Astrocyte of the cerebellum (primary cell): ENCODE results near the gene FKBP14.

ENCODE experiments used
- DNase-seq: peaks from one replicate; pipeline ENCODE4 v3.0.0-alpha.2; 2011; ENCODE audit warnings: low read depth
- H3K4me3 ChIP-seq: 2 replicates; pipeline ENCODE4 v1.5.1; 2011; ENCODE audit warnings: mild to moderate bottlenecking, low read depth, low read length, moderate library complexity
- in situ Hi-C: cut with HindIII; loops from 2 replicates; pipeline ENCODE4 v1.10.0; 2017; ENCODE audit warnings: low sequenced_read_pairs
- TF ChIP-seq, protein P1 (sequence below): IDR thresholded peaks from 2 replicates; pipeline ENCODE4 v1.5.1; 2012; ENCODE audit warnings: low read length, low read depth, moderate library complexity, mild to moderate bottlenecking; ENCODE audit errors: missing control alignments

The FKBP14 gene

DNA sequence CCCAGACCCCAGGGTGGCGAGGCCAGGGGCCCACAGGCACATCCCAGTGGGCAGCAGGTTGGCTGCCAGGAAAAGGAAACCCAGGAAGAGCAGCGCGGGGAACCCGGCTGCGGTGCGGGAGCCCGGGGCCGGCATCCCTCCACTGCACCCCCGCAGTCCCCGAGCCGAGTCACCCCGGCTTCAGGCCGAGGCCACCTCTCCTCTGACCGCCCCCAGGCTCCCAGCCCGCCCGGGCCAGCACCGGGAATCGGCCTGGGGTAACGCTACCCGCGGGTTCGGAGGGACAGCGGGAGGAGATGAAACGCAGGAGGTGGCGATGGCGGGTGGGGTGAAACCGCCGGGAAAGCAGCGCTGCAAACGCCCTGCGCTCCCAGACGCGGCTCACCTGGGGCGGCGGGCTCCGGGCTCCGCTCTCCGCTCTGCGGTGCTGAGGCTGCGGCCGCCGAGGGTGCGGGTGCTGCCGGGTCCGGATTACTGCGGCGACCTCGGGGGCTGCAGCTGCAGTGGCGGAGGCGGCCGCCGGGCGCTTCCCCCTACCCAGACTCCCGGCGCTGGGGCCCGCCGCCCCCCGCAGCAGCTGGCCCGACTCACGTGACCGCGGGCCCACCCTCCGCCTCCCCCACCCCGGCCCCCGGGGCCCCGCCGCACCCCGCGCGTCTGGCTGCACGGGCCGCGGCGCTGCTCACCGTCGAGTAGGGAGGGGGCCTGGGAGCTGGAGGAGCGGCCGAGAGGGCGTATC, 37.1 kb downstream of the FKBP14 start, which contains the start of gene SCRN1:
Gene SCRN1, minus strand, starts transcription at position 545 of the 739 bp plus-strand sequence. CDS start 20,734 bp downstream, outside the sequence.
- H3K4me3 ChIP-seq: peak within 1 kb of the TSS; percentile 77
- TF ChIP-seq, protein P1, sequence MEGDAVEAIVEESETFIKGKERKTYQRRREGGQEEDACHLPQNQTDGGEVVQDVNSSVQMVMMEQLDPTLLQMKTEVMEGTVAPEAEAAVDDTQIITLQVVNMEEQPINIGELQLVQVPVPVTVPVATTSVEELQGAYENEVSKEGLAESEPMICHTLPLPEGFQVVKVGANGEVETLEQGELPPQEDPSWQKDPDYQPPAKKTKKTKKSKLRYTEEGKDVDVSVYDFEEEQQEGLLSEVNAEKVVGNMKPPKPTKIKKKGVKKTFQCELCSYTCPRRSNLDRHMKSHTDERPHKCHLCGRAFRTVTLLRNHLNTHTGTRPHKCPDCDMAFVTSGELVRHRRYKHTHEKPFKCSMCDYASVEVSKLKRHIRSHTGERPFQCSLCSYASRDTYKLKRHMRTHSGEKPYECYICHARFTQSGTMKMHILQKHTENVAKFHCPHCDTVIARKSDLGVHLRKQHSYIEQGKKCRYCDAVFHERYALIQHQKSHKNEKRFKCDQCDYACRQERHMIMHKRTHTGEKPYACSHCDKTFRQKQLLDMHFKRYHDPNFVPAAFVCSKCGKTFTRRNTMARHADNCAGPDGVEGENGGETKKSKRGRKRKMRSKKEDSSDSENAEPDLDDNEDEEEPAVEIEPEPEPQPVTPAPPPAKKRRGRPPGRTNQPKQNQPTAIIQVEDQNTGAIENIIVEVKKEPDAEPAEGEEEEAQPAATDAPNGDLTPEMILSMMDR: no peak
- DNase-seq: no peak
- in situ Hi-C loops: no loop called here

DNA sequence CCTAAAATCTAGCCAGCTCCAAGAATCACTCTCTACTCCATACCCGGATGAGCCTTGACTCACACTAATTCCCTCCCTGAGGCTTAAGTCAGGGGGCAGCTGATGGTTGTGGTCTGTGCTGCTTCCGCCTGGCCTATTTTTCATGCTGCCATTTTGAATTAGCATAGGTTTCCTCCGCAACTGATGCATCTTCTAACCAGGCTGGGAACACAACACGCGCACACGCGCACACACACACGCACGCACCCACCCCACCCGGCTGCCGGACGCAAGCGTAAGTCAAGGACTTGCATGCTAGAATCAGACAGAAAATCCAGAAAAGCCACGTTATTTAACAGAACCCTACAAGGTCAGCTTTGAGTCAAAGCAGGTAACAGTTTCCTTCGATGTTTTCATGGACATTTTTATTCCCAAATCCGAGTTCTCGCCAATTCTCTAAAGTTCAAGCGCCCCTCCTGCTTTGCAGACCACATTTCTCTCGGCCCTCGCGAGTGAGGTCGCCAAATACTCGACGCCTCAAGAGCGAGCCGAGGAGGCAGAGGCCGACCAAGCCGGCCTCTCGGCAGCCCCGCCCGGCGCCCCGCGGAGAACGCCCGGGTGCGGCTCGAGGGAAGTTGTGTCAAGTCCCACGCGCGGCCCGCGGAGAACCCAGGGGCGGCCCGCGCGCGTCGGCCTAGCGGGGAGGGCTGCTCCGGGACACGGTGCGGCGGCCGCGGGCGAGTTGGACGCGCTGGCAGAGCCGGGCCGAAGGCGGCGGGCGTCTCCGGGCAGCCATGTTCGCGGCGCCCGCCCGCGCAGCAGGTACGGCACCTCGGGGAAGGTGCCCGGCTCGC, 37.9 kb downstream of the FKBP14 start:
- in situ Hi-C loops: no loop called here
- H3K4me3 ChIP-seq: peak overlapping the region; percentile 77
- TF ChIP-seq, protein P1: no peak
- DNase-seq: peak; percentile 38

DNA sequence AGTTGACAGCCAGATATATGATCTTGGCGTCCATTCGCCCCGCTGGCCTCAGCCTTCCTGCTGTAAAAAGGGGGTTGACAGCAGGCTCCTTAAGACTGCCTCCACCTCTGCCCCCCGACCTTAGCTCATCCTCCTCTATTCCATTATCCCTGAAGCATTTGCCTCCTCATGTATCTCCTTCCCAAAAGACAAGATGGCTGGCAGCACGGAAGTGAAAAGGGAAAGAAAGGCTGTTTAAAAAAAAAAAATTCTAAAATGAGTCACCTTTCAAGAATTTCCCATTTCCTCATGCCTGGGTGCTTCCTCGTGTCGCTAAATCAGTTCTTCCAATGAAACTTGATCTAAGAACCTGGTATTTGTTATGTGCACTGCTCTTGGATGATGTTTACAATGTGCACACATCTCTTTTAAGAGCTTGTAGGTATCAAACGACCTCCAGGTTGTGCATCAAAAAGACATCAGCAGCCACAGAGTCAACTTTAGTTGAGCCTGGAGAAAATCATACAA, 38.6 kb downstream of the FKBP14 start:
- DNase-seq: peak; percentile 74
- TF ChIP-seq, protein P1: no peak
- in situ Hi-C loops: no loop called here
- peak overlapping the region; percentile 77 for H3K4me3 ChIP-seq

DNA sequence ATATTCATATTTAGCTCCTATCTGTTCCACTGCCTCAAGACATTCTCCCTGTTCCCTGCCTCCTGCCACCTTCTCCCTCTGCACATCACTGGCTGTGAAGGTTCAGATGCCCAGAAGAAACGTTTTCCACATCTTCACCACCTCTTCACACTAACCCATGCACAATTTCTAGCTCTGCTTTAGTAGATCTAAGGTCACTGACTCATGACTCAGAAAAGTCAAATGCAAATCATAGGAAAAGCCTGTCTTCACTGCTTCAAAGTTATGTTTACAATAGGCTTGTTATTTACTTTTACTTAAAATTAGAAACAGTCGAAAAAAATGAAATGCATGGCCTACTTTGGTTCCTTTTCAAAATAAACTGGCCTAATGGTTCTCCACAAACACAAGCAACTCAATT, 39.4 kb downstream of the FKBP14 start:
- DNase-seq: no peak
- TF ChIP-seq, protein P1: no peak
- H3K4me3 ChIP-seq: no peak overlapping the region
- in situ Hi-C loops: no loop called here

DNA sequence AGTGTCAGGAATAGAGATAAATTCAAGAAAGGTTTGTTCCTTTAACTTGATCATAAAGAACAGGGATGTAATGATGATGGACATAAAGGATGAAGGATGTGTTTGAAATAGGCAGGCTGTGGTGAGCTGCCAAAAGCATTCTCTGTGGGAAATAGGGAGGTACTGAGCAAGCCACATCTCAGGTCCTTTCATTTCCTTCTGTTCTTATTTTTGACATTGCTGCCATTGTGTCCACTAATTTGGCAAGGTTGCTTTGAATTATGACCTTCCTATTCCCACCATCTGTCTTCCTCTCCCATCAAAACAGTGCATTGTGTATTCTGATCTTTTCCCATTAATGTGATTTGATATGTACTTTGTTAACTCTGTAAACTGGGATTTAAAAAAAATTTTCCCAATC, 46.4 kb downstream of the FKBP14 start:
- no peak for DNase-seq
- in situ Hi-C loops: no loop called here
- no peak overlapping the region for H3K4me3 ChIP-seq
- TF ChIP-seq, protein P1: no peak

DNA sequence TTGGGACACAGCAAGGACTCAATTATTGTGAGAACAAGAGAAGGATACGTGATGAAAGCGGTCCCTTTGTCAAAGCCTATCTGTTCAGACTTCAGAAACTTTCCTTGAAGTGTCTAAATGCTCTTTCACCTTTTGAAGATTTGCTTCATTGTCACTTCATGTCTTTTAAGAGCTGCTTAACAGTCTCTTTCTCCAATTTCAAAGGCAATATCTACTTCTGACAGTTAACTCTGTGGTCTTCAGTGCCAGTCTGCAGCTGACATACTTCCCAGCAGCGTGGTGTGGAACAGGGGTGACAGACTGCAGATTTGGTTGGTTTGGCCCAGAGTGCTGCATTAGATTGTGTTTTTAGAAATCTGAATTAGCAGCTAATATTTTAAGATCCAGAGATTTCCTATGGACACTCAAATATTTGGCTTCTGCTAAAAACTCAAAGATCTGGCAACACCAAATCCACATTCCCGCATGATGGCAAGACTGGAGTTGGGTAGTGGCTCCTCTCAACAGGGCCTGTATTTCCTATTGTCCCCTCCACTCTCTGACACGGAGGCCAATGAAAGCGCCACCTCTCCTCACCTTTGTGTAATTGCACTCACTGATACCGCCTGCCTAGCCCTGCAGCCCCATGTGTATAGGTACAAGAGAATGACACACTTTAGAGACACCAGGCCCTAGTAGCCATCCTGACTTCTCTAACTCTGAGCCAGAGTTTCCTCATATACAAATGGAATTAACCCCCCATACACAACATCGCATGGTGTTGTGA, 48.4 kb downstream of the FKBP14 start:
- no peak for DNase-seq
- no peak overlapping the region for H3K4me3 ChIP-seq
- in situ Hi-C loops: no loop called here
- TF ChIP-seq, protein P1: no peak
